Suprapubic skin (tissue), 4 donors: ENCODE data around the gene ATP1A4.

Experiments used
- CTCF ChIP-seq, 2 donors: fragments of 200-600 bp in 1 of 2; fragments of 450-650 bp in 1 of 2; sonication (generic) in 1 of 2; IDR thresholded peaks; one replicate each; pipeline ENCODE4 v1.5.1; 2016 to 2019; ENCODE audit warnings: antibody characterized with exemption in 2 of 2, mild to moderate bottlenecking in 1 of 2, moderate library complexity in 1 of 2
- EP300 ChIP-seq: sonication (generic); formaldehyde crosslinking; IDR thresholded peaks from one replicate; pipeline ENCODE4 v1.6.1; 2017; ENCODE audit warnings: antibody characterized with exemption
- POLR2A ChIP-seq, 2 donors: fragments of 450-650 bp; IDR thresholded peaks; one replicate each; pipeline ENCODE4 v1.6.1; 2017; ENCODE audit warnings: antibody characterized with exemption in 2 of 2, mild to moderate bottlenecking in 2 of 2, moderate library complexity in 2 of 2
- POLR2AphosphoS5 ChIP-seq, 3 donors: sonication (generic); formaldehyde crosslinking; IDR thresholded peaks; one replicate each; pipeline ENCODE4 v1.6.1; 2017; ENCODE audit warnings: antibody characterized with exemption in 3 of 3

- no peak for TF ChIP-seq POLR2A (IDR thresholded peaks at IDR 0.05)
- no peak for TF ChIP-seq POLR2AphosphoS5 (IDR thresholded peaks at IDR 0.05)
- TF ChIP-seq CTCF (IDR thresholded peaks at IDR 0.05), result no peak
- no peak for TF ChIP-seq EP300
These were observed 1.7 kb upstream of the ATP1A4 start for GRCh38 chr1:160149716-160150115.
